K562 (cell line): ENCODE results near the gene SERPIND1. TPM values are rescaled to one million over a fixed set of nuclear protein-coding genes. Genes with fewer than 3 reads are reported as not detected.

ENCODE experiments used
- BACH1 ChIP-seq: fragments of 200-800 bp; sonication (Bioruptor generic); IDR thresholded peaks from 2 replicates; pipeline ENCODE4 v1.6.1; 2016; ENCODE audit warnings: missing genetic modification characterization, missing compliant biosample characterization
- FOXJ2 ChIP-seq: fragments of 200-800 bp; sonication (Bioruptor generic); IDR thresholded peaks from 2 replicates; pipeline ENCODE4 v1.6.1; 2016; ENCODE audit warnings: missing genetic modification characterization, missing compliant biosample characterization
- HMG20A ChIP-seq: fragments of 450-650 bp; formaldehyde crosslinking; conservative IDR thresholded peaks from 2 replicates; pipeline ENCODE4 v1.4.0; 2020; ENCODE audit warnings: mild to moderate bottlenecking, mixed read lengths
- HOXB6 ChIP-seq: fragments of 250-450 bp; sonication (Bioruptor Pico); IDR thresholded peaks from 2 replicates; pipeline ENCODE4 v1.5.1; 2022; ENCODE audit warnings: mild to moderate bottlenecking, borderline replicate concordance
- ILK ChIP-seq: fragments of 450-650 bp; IDR thresholded peaks from 2 replicates; pipeline ENCODE4 v1.6.1; 2016; ENCODE audit warnings: missing genetic modification characterization, low read depth, mild to moderate bottlenecking, missing compliant biosample characterization, moderate library complexity, borderline replicate concordance
- JUND ChIP-seq, 2 experiments: IDR thresholded peaks; 2 replicates in 1 of 2; 3 replicates in 1 of 2; pipeline ENCODE4 v1.6.1; 2011; ENCODE audit warnings: borderline replicate concordance in 2 of 2, low read depth in 2 of 2, low read length in 2 of 2, improper control_type of control experiment in 1 of 2, missing biosample characterization in 1 of 2, missing genetic modification characterization in 1 of 2, missing genetic modification reagents in 1 of 2
- KLF1 ChIP-seq: fragments of 450-650 bp; IDR thresholded peaks from 2 replicates; pipeline ENCODE4 v1.6.1; 2016; ENCODE audit warnings: missing genetic modification characterization, missing compliant biosample characterization
- MYNN ChIP-seq, 2 experiments: sonication (generic); formaldehyde crosslinking in 1 of 2; IDR thresholded peaks; 2 replicates each; pipeline versions ENCODE4 v1.5.0 to v1.6.1; 2016 to 2020; ENCODE audit warnings: antibody characterized with exemption in 1 of 2, missing genetic modification reagents in 1 of 2
- NR2C1 ChIP-seq, 2 experiments: fragments of 450-650 bp; IDR thresholded peaks; 2 replicates each; pipeline ENCODE4 v1.6.1; 2017; ENCODE audit warnings: mild to moderate bottlenecking in 2 of 2, antibody characterized with exemption in 1 of 2, inconsistent platforms in 1 of 2, missing compliant biosample characterization in 1 of 2, missing genetic modification characterization in 1 of 2
- RBM17 ChIP-seq: fragments of 200-400 bp; formaldehyde crosslinking; IDR thresholded peaks from 2 replicates; pipeline ENCODE4 v1.6.1; 2017; ENCODE audit warnings: low read depth, mild to moderate bottlenecking, low read length, borderline replicate concordance
- RFX7 ChIP-seq: fragments of 250-450 bp; sonication (Bioruptor Pico); IDR thresholded peaks from 2 replicates; pipeline ENCODE4 v1.5.1; 2021; ENCODE audit warnings: mild to moderate bottlenecking
- TBP ChIP-seq: optimal IDR thresholded peaks from 2 replicates; pipeline ENCODE3; 2011; ENCODE audit warnings: low read depth, low read length, improper control_type of control experiment
- VEZF1 ChIP-seq: fragments of 200-800 bp; sonication (Bioruptor generic); IDR thresholded peaks from 2 replicates; pipeline ENCODE4 v1.6.1; 2017; ENCODE audit warnings: missing genetic modification characterization, missing compliant biosample characterization
- ZNF431 ChIP-seq: sonication (generic); formaldehyde crosslinking; IDR thresholded peaks from 2 replicates; pipeline ENCODE4 v1.8.0; 2022; ENCODE audit warnings: mild to moderate bottlenecking, missing genetic modification reagents
- ZNF780A ChIP-seq: fragments of 250-450 bp; sonication (Bioruptor Pico); IDR thresholded peaks from 2 replicates; pipeline ENCODE4 v1.5.0; 2021; ENCODE audit warnings: mild to moderate bottlenecking
- polyA plus RNA-seq, 8 experiments: library from polyadenylated mRNA; depleted of rRNA in 4 of 8; stranded (reverse) in 5 of 8; unstranded in 3 of 8; fragments of >200 nt; fragmentation: Nextera tagmentation in 2 of 8; fragmentation: Illumina TruSeq in 1 of 8; extraction: Ambion mirVana in 2 of 8; extraction: Trizol in 1 of 8; gene quantifications; 2 replicates each; pipeline versions ENCODE4 v1.2.1 to v1.2.3, GENCODE V29; 2011 to 2014; ENCODE audit warnings: inconsistent platforms in 1 of 8, missing spikeins in 1 of 8
- total RNA-seq, 7 experiments: library from RNA; depleted of rRNA in 6 of 7; stranded (reverse); fragments of >200 nt in 6 of 7; fragmentation: Illumina TruSeq in 2 of 7; extraction: Trizol in 2 of 7; gene quantifications; 2 replicates each; pipeline versions ENCODE4 v1.2.1 to v1.2.3, GENCODE V29; 2011 to 2021; ENCODE audit warnings: low replicate concordance in 1 of 7
- TF ChIP-seq, protein P1 (sequence below): fragments of 450-650 bp; formaldehyde crosslinking; IDR thresholded peaks from 2 replicates; pipeline ENCODE4 v1.4.0; 2020; ENCODE audit warnings: mild to moderate bottlenecking, moderate library complexity
- TF ChIP-seq, protein P2 (sequence below): fragments of 200-400 bp; formaldehyde crosslinking; IDR thresholded peaks from 2 replicates; pipeline ENCODE4 v1.6.1; 2017; ENCODE audit warnings: mild to moderate bottlenecking, low read depth, low read length, moderate library complexity

Gene SERPIND1
- total and polyA plus RNA-seq, 9 of the 15 experiments (the other 6 are each of a cell fraction or from before 2014, with no cell fraction given): 0.04 to 0.11 (median 0.09) TPM; not detected in 6

- no peak for TF ChIP-seq FOXJ2 (tag)
- TF ChIP-seq RFX7 (CRISPR knock-in tag): 0 out of 2 replicates have a peak, but pooled peaks have one; percentile 11
- TF ChIP-seq, protein P1, sequence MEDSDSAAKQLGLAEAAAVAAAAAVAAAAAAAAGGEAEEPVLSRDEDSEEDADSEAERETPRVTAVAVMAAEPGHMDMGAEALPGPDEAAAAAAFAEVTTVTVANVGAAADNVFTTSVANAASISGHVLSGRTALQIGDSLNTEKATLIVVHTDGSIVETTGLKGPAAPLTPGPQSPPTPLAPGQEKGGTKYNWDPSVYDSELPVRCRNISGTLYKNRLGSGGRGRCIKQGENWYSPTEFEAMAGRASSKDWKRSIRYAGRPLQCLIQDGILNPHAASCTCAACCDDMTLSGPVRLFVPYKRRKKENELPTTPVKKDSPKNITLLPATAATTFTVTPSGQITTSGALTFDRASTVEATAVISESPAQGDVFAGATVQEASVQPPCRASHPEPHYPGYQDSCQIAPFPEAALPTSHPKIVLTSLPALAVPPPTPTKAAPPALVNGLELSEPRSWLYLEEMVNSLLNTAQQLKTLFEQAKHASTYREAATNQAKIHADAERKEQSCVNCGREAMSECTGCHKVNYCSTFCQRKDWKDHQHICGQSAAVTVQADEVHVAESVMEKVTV: peak; percentile 92
- TF ChIP-seq TBP: no peak
- no peak for TF ChIP-seq KLF1 (tag)
- TF ChIP-seq ILK: no peak
- no peak for TF ChIP-seq BACH1 (tag)
- no peak for TF ChIP-seq HMG20A (CRISPR knock-in tag)
- no peak for TF ChIP-seq ZNF431
- TF ChIP-seq HOXB6 (CRISPR knock-in tag): no peak
- no peak for TF ChIP-seq VEZF1 (CRISPR knock-in tag)
- peak; percentile 49; the same call in 1 of the 2 replicates for TF ChIP-seq MYNN (IDR thresholded peaks at IDR 0.05)
- TF ChIP-seq MYNN (CRISPR knock-in tag; IDR thresholded peaks at IDR 0.05): no peak
- TF ChIP-seq ZNF780A (CRISPR knock-in tag): no peak
- TF ChIP-seq JUND (IDR thresholded peaks at IDR 0.05; ENCODE audit: borderline replicate concordance, low read depth, low read length): peak; percentile 52; the same call in 1 of the 2 replicates
- TF ChIP-seq JUND (tag; IDR thresholded peaks at IDR 0.05; ENCODE audit: borderline replicate concordance, low read depth, low read length): peak; percentile 64; the same call in 2 of the 3 replicates
- TF ChIP-seq, protein P2, sequence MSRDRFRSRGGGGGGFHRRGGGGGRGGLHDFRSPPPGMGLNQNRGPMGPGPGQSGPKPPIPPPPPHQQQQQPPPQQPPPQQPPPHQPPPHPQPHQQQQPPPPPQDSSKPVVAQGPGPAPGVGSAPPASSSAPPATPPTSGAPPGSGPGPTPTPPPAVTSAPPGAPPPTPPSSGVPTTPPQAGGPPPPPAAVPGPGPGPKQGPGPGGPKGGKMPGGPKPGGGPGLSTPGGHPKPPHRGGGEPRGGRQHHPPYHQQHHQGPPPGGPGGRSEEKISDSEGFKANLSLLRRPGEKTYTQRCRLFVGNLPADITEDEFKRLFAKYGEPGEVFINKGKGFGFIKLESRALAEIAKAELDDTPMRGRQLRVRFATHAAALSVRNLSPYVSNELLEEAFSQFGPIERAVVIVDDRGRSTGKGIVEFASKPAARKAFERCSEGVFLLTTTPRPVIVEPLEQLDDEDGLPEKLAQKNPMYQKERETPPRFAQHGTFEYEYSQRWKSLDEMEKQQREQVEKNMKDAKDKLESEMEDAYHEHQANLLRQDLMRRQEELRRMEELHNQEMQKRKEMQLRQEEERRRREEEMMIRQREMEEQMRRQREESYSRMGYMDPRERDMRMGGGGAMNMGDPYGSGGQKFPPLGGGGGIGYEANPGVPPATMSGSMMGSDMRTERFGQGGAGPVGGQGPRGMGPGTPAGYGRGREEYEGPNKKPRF: no peak
- TF ChIP-seq RBM17: no peak
- TF ChIP-seq NR2C1 (IDR thresholded peaks at IDR 0.05): no peak
- no peak for TF ChIP-seq NR2C1 (tag; IDR thresholded peaks at IDR 0.05)
These were observed 29.9 kb downstream of the SERPIND1 start (continued) for GRCh38 chr22:20803696-20804324.
